Stimulated activated CD8-positive, alpha-beta memory T cell treated with anti-CD3 and anti-CD28 coated beads, Interleukin-12 subunit alpha, Interleukin-12 subunit beta, amount 100 ng/mL, for 1 hour (primary cell): ENCODE data around the gene PDE6G.
A peak's percentile ranks its signal among the peaks of the same experiment; 100 is the strongest.
"Not testable (repeated sequence)": the region's sequence is repeated elsewhere in the genome, so short reads cannot be mapped to it uniquely, and the experiment has no call there.

Source experiments
- DNase-seq: peaks from one replicate; pipeline ENCODE4 v3.0.0-alpha.2; 2020; ENCODE audit warnings: low read depth

Gene PDE6G

GRCh38 chr17:81635431-81635830 is 20.9 kb downstream of the PDE6G start:
- DNase-seq, result no peak

- no peak for DNase-seq
Measured at GRCh38 chr17:81631482-81631881, 24.9 kb downstream of the PDE6G start.

GRCh38 chr17:81630274-81630673 is 26.1 kb downstream of the PDE6G start:
- DNase-seq, result no peak

- DNase-seq, result no peak
Measured at GRCh38 chr17:81621494-81622130, 34.7 kb downstream of the PDE6G start.

GRCh38 chr17:81618307-81618706 is 38.0 kb downstream of the PDE6G start:
- DNase-seq, result not testable (repeated sequence)

- no peak for DNase-seq
Measured at GRCh38 chr17:81616877-81617276, 39.5 kb downstream of the PDE6G start.

GRCh38 chr17:81615401-81615930 is 40.9 kb downstream of the PDE6G start:
- no peak for DNase-seq

- DNase-seq, result no peak
Measured at GRCh38 chr17:81612172-81612970, 44.0 kb downstream of the PDE6G start.

GRCh38 chr17:81609541-81610311 is 46.6 kb downstream of the PDE6G start:
- no peak for DNase-seq

GRCh38 chr17:81608605-81609004 is 47.7 kb downstream of the PDE6G start:
- DNase-seq, result no peak

- DNase-seq, result no peak
Measured at GRCh38 chr17:81608082-81608481, 48.3 kb downstream of the PDE6G start.

- DNase-seq, result no peak
Measured at GRCh38 chr17:81607431-81607830, 48.9 kb downstream of the PDE6G start.

- DNase-seq, result no peak
Measured at GRCh38 chr17:81603846-81604610, 52.3 kb downstream of the PDE6G start.

GRCh38 chr17:81601525-81602120 is 54.7 kb downstream of the PDE6G start:
- peak; percentile 15 for DNase-seq
